ENCODE results near the gene CCDC92B. TPM values are rescaled to one million over a fixed set of nuclear protein-coding genes. Genes with fewer than 3 reads are reported as not detected.

Gene CCDC92B
- total and polyA plus RNA-seq, 2 of the 13 experiments (the other 11 are each of a cell fraction or from before 2014, with no cell fraction given): not detected

- DNase-seq (ENCODE audit: low spot score) (no peak), ATAC-seq (no peak), FAIRE-seq (no peak)
- Histone ChIP-seq H3K9ac (ENCODE audit: insufficient read depth, low read depth, low read length) (no peak overlapping the region), H3K27ac (ENCODE audit: extremely low read length, insufficient read depth, low read length) (no peak overlapping the region), H4K20me1 (ENCODE audit: insufficient read depth, low read length) (no peaks in the 10 kb centered on the region), H3K4me2 (ENCODE audit: low read depth, low read length) (no peak overlapping the region), H3K9me3 (ENCODE audit: low read length) (no peaks in the 10 kb centered on the region), H3K4me3 (replicated peaks in 1 of 3; ENCODE audit: insufficient read depth in 1 of 3, low read depth in 2 of 3, low read length in 3 of 3) (no peak overlapping the region), H3K79me2 (ENCODE audit: insufficient read depth, low read length) (no peaks in the 10 kb centered on the region), H3K27me3 (ENCODE audit: control insufficient read depth in 1 of 2, insufficient read depth in 2 of 2, low read length in 2 of 2) (no peaks in the 10 kb centered on the region), H3K36me3 (replicated peaks in 1 of 2; ENCODE audit: control insufficient read depth in 1 of 2, insufficient read depth in 2 of 2, low read length in 2 of 2) (peaks cover 51 to 76% of the 10 kb centered on the region in 2 experiments; a peak in 4 of 5 replicates), H2AFZ (ENCODE audit: low read length) (no peak overlapping the region), H3K4me1 (ENCODE audit: insufficient read depth, low read length) (no peaks in the 10 kb centered on the region)
- ChIA-PET CTCF (ENCODE audit: low intra/inter-chr PET ratio, low total read pairs) (no interaction called here), POLR2A (interaction anchor here (1.8 kb wide), 1 partner anchor 13 kb away, joined by 6 read pairs; no protein-coding TSS in a partner anchor)
- intact Hi-C loops (cut with micrococcal nuclease; ENCODE audit: unreplicated experiment): no loop called here
- 98% methylated on average over 25 of the region's 40 CpGs for WGBS (ENCODE audit: low lambda C conversion rate)
- in situ Hi-C loops (cut with HindIII; ENCODE audit: extremely low pct_ligation_motif_present, low pct_unique_long_range_greater_than_20kb): no loop called here
- no TSS peak for BruUV-seq (replicated peaks)
- 0 out of 2 replicates have a peak, but pooled peaks have one; percentile 8 for TF ChIP-seq HOXA3 (CRISPR knock-in tag; IDR thresholded peaks at IDR 0.05)
- no peak for TF ChIP-seq RNF219 (CRISPR knock-in tag; IDR thresholded peaks at IDR 0.05)
- TF ChIP-seq POLR2A (IDR thresholded peaks at IDR 0.05; ENCODE audit: insufficient read depth in 1 of 2, low read depth in 2 of 2, low read length in 2 of 2): 0 out of 4 replicates have a peak, but pooled peaks of 1 of the 2 experiments have one; percentile 8
- TF ChIP-seq ZNF652 (CRISPR knock-in tag; IDR thresholded peaks at IDR 0.05; ENCODE audit: borderline replicate concordance, low read depth): no peak
- peak; percentile 50; the same call in 1 of the 2 replicates for TF ChIP-seq RBFOX2 (IDR thresholded peaks at IDR 0.05; ENCODE audit: low read depth, low read length)
- TF ChIP-seq ZFX (CRISPR knock-in tag; IDR thresholded peaks at IDR 0.05; ENCODE audit: low read depth): no peak
- TF ChIP-seq, protein P1, sequence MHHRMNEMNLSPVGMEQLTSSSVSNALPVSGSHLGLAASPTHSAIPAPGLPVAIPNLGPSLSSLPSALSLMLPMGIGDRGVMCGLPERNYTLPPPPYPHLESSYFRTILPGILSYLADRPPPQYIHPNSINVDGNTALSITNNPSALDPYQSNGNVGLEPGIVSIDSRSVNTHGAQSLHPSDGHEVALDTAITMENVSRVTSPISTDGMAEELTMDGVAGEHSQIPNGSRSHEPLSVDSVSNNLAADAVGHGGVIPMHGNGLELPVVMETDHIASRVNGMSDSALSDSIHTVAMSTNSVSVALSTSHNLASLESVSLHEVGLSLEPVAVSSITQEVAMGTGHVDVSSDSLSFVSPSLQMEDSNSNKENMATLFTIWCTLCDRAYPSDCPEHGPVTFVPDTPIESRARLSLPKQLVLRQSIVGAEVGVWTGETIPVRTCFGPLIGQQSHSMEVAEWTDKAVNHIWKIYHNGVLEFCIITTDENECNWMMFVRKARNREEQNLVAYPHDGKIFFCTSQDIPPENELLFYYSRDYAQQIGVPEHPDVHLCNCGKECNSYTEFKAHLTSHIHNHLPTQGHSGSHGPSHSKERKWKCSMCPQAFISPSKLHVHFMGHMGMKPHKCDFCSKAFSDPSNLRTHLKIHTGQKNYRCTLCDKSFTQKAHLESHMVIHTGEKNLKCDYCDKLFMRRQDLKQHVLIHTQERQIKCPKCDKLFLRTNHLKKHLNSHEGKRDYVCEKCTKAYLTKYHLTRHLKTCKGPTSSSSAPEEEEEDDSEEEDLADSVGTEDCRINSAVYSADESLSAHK (CRISPR knock-in tag; IDR thresholded peaks at IDR 0.05; ENCODE audit: borderline replicate concordance): no peak
Observed at GRCh38 chr17:2697611-2698162, 51.8 kb downstream of the CCDC92B start.
